H1 (cell line): ENCODE data around the gene NAT9. TPM values are rescaled to one million over a fixed set of nuclear protein-coding genes. Genes with fewer than 3 reads are reported as not detected.

Experiments used
- CBX8 ChIP-seq: fragments of 300-800, 300-1000 bp; sonication (generic); IDR thresholded peaks from 2 replicates; pipeline ENCODE4 v1.7.1; 2016; ENCODE audit warnings: low read depth, low read length, borderline replicate concordance
- CHD7 ChIP-seq: fragments of 300-600 bp; sonication (generic); IDR thresholded peaks from 2 replicates; pipeline ENCODE4 v1.7.1; 2012; ENCODE audit warnings: low read length, moderate library complexity, mild to moderate bottlenecking, inconsistent platforms; ENCODE audit not compliant: insufficient replicate concordance
- HDAC6 ChIP-seq: IDR thresholded peaks from one replicate; pipeline ENCODE4 v1.7.1; 2012; ENCODE audit warnings: low read depth, mild to moderate bottlenecking, inconsistent platforms, low read length, moderate library complexity
- NANOG ChIP-seq: IDR thresholded peaks from 2 replicates; pipeline ENCODE4 v1.6.1; 2011; ENCODE audit warnings: low read length, low read depth, mild to moderate bottlenecking, inconsistent platforms; ENCODE audit not compliant: insufficient read depth, poor library complexity, severe bottlenecking
- POU5F1 ChIP-seq: IDR thresholded peaks from 2 replicates; pipeline ENCODE4 v1.6.1; 2011; ENCODE audit warnings: low read depth, mild to moderate bottlenecking, low read length, moderate library complexity
- RBBP5 ChIP-seq: IDR thresholded peaks from 2 replicates; pipeline ENCODE4 v1.7.1; 2012; ENCODE audit warnings: low read depth, mild to moderate bottlenecking, inconsistent platforms, low read length, moderate library complexity, borderline replicate concordance
- RXRA ChIP-seq: IDR thresholded peaks from 2 replicates; pipeline ENCODE4 v1.6.1; 2011; ENCODE audit warnings: low read depth, mild to moderate bottlenecking, low read length, moderate library complexity; ENCODE audit not compliant: insufficient read depth
- polyA plus RNA-seq, 7 experiments: library from polyadenylated mRNA; depleted of rRNA in 3 of 7; stranded (reverse) in 5 of 7; unstranded in 2 of 7; fragments of >200 nt in 5 of 7; fragments of 200-250 nt in 2 of 7; gene quantifications; 1 replicate in 5 of 7; 2 replicates in 1 of 7; 4 replicates in 1 of 7; pipeline versions ENCODE4 v1.2.1 to v1.2.3, GENCODE V29; 2011 to 2013; ENCODE audit warnings: missing spikeins in 2 of 7, mixed read lengths in 2 of 7
- total RNA-seq: library from RNA; stranded (reverse); fragmentation: NEBNext Ultra II Directional; extraction: Animal tissue kit (Norgen Biotek cat#: 25700); gene quantifications from 2 replicates; pipeline ENCODE4 v1.2.1, GENCODE V29; 2021

NAT9 gene
- total and polyA plus RNA-seq, 2 of the 8 experiments (the other 6 are each of a cell fraction or from before 2014, with no cell fraction given), result 32.3 to 42.7 TPM

GRCh38 chr17:74812109-74813009 lies 36.2 kb upstream of the NAT9 start (continued):
- TF ChIP-seq CHD7, result no peak
- no peak for TF ChIP-seq CBX8
- TF ChIP-seq HDAC6, result no peak
- TF ChIP-seq POU5F1, result no peak
- no peak for TF ChIP-seq NANOG
- TF ChIP-seq RBBP5, result no peak
- no peak for TF ChIP-seq RXRA
